H1 (cell line): ENCODE measurements around the gene LRIG2. TPM values are rescaled to one million over a fixed set of nuclear protein-coding genes. Genes with fewer than 3 reads are reported as not detected.

ENCODE experiments used
- CTCF ChIA-PET: fragments of 300-600 bp; sonication (Branson Sonifier 250); formaldehyde crosslinking; loops from one replicate; lab custom pipeline; 2021; ENCODE audit not compliant: partially characterized antibody; lab: Charles Lee
- POLR2A ChIA-PET: fragments of 300-600 bp; sonication (Branson Sonifier 250); formaldehyde crosslinking; loops from one replicate; lab custom pipeline; 2021; ENCODE audit warnings: inconsistent platforms; ENCODE audit not compliant: partially characterized antibody; lab: Charles Lee
- DNase-seq, 2 experiments: peaks; one replicate each; pipeline versions ENCODE4 v3.0.0 to v3.0.0-alpha.2; 2010 to 2022; ENCODE audit warnings: low spot score in 2 of 2, low read depth in 1 of 2, mixed read lengths in 1 of 2
- FAIRE-seq: peaks from 2 replicates; lab custom pipeline; 2011; peaks lifted over from hg19 to GRCh38; lab: Jason Lieb, UNC
- H2AFZ ChIP-seq: 2 replicates; pipeline ENCODE4 v1.8.1; 2012; ENCODE audit warnings: low read length, inconsistent platforms
- H2AK5ac ChIP-seq: 2 replicates; pipeline ENCODE4 v1.6.1; 2013; ENCODE audit warnings: low read depth, low read length
- H2BK120ac ChIP-seq: replicated peaks from 2 replicates; pipeline ENCODE3; 2013; ENCODE audit warnings: low read depth, low read length, inconsistent platforms
- H2BK12ac ChIP-seq: 2 replicates; pipeline ENCODE4 v1.6.1; 2013; ENCODE audit warnings: low read depth, low read length
- H2BK15ac ChIP-seq: 2 replicates; pipeline ENCODE4 v1.6.1; 2013; ENCODE audit warnings: low read length
- H2BK20ac ChIP-seq: 2 replicates; pipeline ENCODE4 v1.6.1; 2013; ENCODE audit warnings: low read length
- H2BK5ac ChIP-seq: 2 replicates; pipeline ENCODE4 v1.6.1; 2013; ENCODE audit warnings: low read depth, low read length
- H3K14ac ChIP-seq: 2 replicates; pipeline ENCODE4 v1.6.1; 2013; ENCODE audit warnings: inconsistent platforms; ENCODE audit not compliant: insufficient read length
- H3K18ac ChIP-seq: 2 replicates; pipeline ENCODE4 v1.6.1; 2013; ENCODE audit warnings: low read length; ENCODE audit errors: extremely low read depth
- H3K23ac ChIP-seq: 2 replicates; pipeline ENCODE4 v1.6.1; 2013; ENCODE audit warnings: inconsistent platforms; ENCODE audit not compliant: insufficient read length
- H3K23me2 ChIP-seq: 2 replicates; pipeline ENCODE4 v1.6.1; 2013; ENCODE audit warnings: low read depth, low read length
- H3K27ac ChIP-seq: 2 replicates; pipeline ENCODE4 v1.6.1; 2011; ENCODE audit warnings: low read depth, low read length, inconsistent platforms
- H3K27me3 ChIP-seq, 4 experiments: replicated peaks in 1 of 4; 1 replicate in 1 of 4; 2 replicates in 3 of 4; pipeline versions ENCODE4 v1.6.1 to v1.8.1; 2011 to 2013; ENCODE audit warnings: low read length in 3 of 4, mild to moderate bottlenecking in 3 of 4, inconsistent platforms in 2 of 4, mixed read lengths in 2 of 4, moderate library complexity in 1 of 4; ENCODE audit not compliant: control insufficient read depth in 3 of 4, insufficient read depth in 3 of 4; ENCODE audit errors: extremely low read depth in 1 of 4
- H3K36me3 ChIP-seq, 4 experiments: 2 replicates each; pipeline versions ENCODE4 v1.6.1 to v1.8.1; 2011 to 2013; ENCODE audit warnings: mild to moderate bottlenecking in 4 of 4, low read length in 3 of 4, moderate library complexity in 2 of 4, control low read depth in 1 of 4, inconsistent platforms in 1 of 4; ENCODE audit not compliant: insufficient read depth in 4 of 4, control insufficient read depth in 2 of 4
- H3K4ac ChIP-seq: replicated peaks from 2 replicates; pipeline ENCODE3; 2013; ENCODE audit warnings: low read length, low read depth, mixed read lengths, inconsistent platforms; ENCODE audit not compliant: insufficient read length
- H3K4me1 ChIP-seq, 4 experiments: replicated peaks in 1 of 4; 1 replicate in 1 of 4; 2 replicates in 3 of 4; pipeline versions ENCODE4 v1.6.1 to v1.8.1; 2011 to 2013; ENCODE audit warnings: low read length in 3 of 4, inconsistent platforms in 2 of 4, mixed read lengths in 1 of 4; ENCODE audit not compliant: insufficient read depth in 4 of 4, control insufficient read depth in 3 of 4
- H3K4me2 ChIP-seq, 2 experiments: 2 replicates each; pipeline versions ENCODE4 v1.6.1 to v1.8.1; 2011 to 2013; ENCODE audit warnings: low read depth in 2 of 2, low read length in 2 of 2, control low read depth in 1 of 2, inconsistent platforms in 1 of 2, mild to moderate bottlenecking in 1 of 2; ENCODE audit not compliant: insufficient read depth in 1 of 2
- H3K4me3 ChIP-seq, 4 experiments: fragments of 200-600, 300-600 bp in 1 of 4; sonication (generic), shearing (Covaris generic), sonication (Bioruptor Twin) in 1 of 4; 2 replicates each; pipeline versions ENCODE4 v1.5.1 to v1.8.1; 2011 to 2016; ENCODE audit warnings: low read length in 4 of 4, low read depth in 3 of 4, control low read depth in 2 of 4, inconsistent platforms in 2 of 4, mild to moderate bottlenecking in 2 of 4, mixed read lengths in 1 of 4, moderate library complexity in 1 of 4; ENCODE audit not compliant: insufficient read depth in 2 of 4; ENCODE audit errors: extremely low read depth in 1 of 4
- H3K56ac ChIP-seq: replicated peaks from 2 replicates; pipeline ENCODE3; 2013; ENCODE audit warnings: low read depth, mild to moderate bottlenecking, mixed read lengths, low read length, inconsistent platforms; ENCODE audit not compliant: insufficient read length
- H3K79me1 ChIP-seq: 2 replicates; pipeline ENCODE4 v1.6.1; 2013; ENCODE audit warnings: low read depth, low read length, control low read depth
- H3K79me2 ChIP-seq, 2 experiments: 2 replicates each; pipeline versions ENCODE4 v1.6.1 to v1.8.1; 2012 to 2013; ENCODE audit warnings: low read length in 2 of 2, mild to moderate bottlenecking in 2 of 2, inconsistent platforms in 1 of 2; ENCODE audit not compliant: insufficient read depth in 2 of 2, control insufficient read depth in 1 of 2
- H3K9ac ChIP-seq, 4 experiments: replicated peaks in 1 of 4; 1 replicate in 1 of 4; 2 replicates in 3 of 4; pipeline versions ENCODE4 v1.6.1 to v1.8.1; 2011 to 2013; ENCODE audit warnings: low read depth in 3 of 4, low read length in 3 of 4, control low read depth in 2 of 4, mild to moderate bottlenecking in 2 of 4, moderate library complexity in 2 of 4, inconsistent platforms in 1 of 4; ENCODE audit errors: extremely low read depth in 1 of 4
- H3K9me3 ChIP-seq, 2 experiments: 2 replicates each; pipeline versions ENCODE4 v1.6.1 to v1.8.1; 2012 to 2013; ENCODE audit warnings: mild to moderate bottlenecking in 2 of 2, moderate library complexity in 2 of 2, control low read depth in 1 of 2, inconsistent platforms in 1 of 2, low read depth in 1 of 2, low read length in 1 of 2, mixed read lengths in 1 of 2; ENCODE audit not compliant: insufficient read depth in 2 of 2
- H4K20me1 ChIP-seq, 2 experiments: replicated peaks in 1 of 2; 2 replicates each; pipeline versions ENCODE3 to v1.8.1; 2011 to 2013; ENCODE audit warnings: inconsistent platforms in 2 of 2, low read length in 2 of 2, mild to moderate bottlenecking in 1 of 2; ENCODE audit not compliant: insufficient read depth in 2 of 2, control insufficient read depth in 1 of 2
- H4K5ac ChIP-seq: 2 replicates; pipeline ENCODE4 v1.6.1; 2013; ENCODE audit warnings: low read length, low read depth, mixed read lengths, inconsistent platforms; ENCODE audit not compliant: insufficient read length
- H4K8ac ChIP-seq: 2 replicates; pipeline ENCODE4 v1.8.0; 2013; ENCODE audit warnings: mild to moderate bottlenecking, moderate library complexity, low read length, inconsistent platforms; ENCODE audit not compliant: insufficient read depth; ENCODE audit errors: extremely low read depth
- H4K91ac ChIP-seq: replicated peaks from 2 replicates; pipeline ENCODE3; 2013; ENCODE audit warnings: low read length, mixed read lengths, inconsistent platforms; ENCODE audit not compliant: insufficient read length
- ATF2 ChIP-seq: IDR thresholded peaks from 2 replicates; pipeline ENCODE4 v1.6.1; 2012; ENCODE audit warnings: low read length, inconsistent platforms
- EZH2 ChIP-seq: fragments of 200-600 bp; sonication (generic); IDR thresholded peaks from 2 replicates; pipeline ENCODE4 v1.7.1; 2012; ENCODE audit warnings: low read depth, mild to moderate bottlenecking, moderate library complexity, low read length, inconsistent platforms; ENCODE audit not compliant: severe bottlenecking
- POLR2A ChIP-seq, 2 experiments: IDR thresholded peaks; 1 replicate in 1 of 2; 2 replicates in 1 of 2; pipeline ENCODE4 v1.6.1; 2011; ENCODE audit warnings: low read depth in 2 of 2, low read length in 2 of 2, mild to moderate bottlenecking in 2 of 2; ENCODE audit errors: control extremely low read depth in 1 of 2
- SP2 ChIP-seq: IDR thresholded peaks from 2 replicates; pipeline ENCODE4 v1.6.1; 2012; ENCODE audit warnings: mild to moderate bottlenecking, low read length, inconsistent platforms
- TCF12 ChIP-seq: IDR thresholded peaks from 2 replicates; pipeline ENCODE4 v1.6.1; 2011; ENCODE audit warnings: low read depth, mild to moderate bottlenecking, low read length
- WGBS, 2 experiments: shearing (Covaris generic) in 1 of 2; methylation state at CpG; one replicate each; pipeline versions ENCODE4 v1.1.6 to v1.1.7; 2013 to 2015; ENCODE audit warnings: low lambda C conversion rate in 2 of 2, mixed read lengths in 2 of 2, inconsistent platforms in 1 of 2, low coverage in 1 of 2, missing lambda C conversion rate in 1 of 2; ENCODE audit not compliant: insufficient replicate concordance in 2 of 2, insufficient coverage in 1 of 2, insufficient read length in 1 of 2; ENCODE audit errors: extremely low coverage in 1 of 2, missing lambda C conversion rate in 1 of 2; 5-methylcytosine and 5-hydroxymethylcytosine counted together
- polyA plus RNA-seq, 7 experiments: library from polyadenylated mRNA; depleted of rRNA in 3 of 7; stranded (reverse) in 5 of 7; unstranded in 2 of 7; fragments of >200 nt in 5 of 7; fragments of 200-250 nt in 2 of 7; gene quantifications; 1 replicate in 5 of 7; 2 replicates in 1 of 7; 4 replicates in 1 of 7; pipeline versions ENCODE4 v1.2.1 to v1.2.3, GENCODE V29; 2011 to 2013; ENCODE audit warnings: missing spikeins in 2 of 7, mixed read lengths in 2 of 7
- total RNA-seq: library from RNA; stranded (reverse); fragmentation: NEBNext Ultra II Directional; extraction: Animal tissue kit (Norgen Biotek cat#: 25700); gene quantifications from 2 replicates; pipeline ENCODE4 v1.2.1, GENCODE V29; 2021

Gene LRIG2
- total and polyA plus RNA-seq, 2 of the 8 experiments (the other 6 are each of a cell fraction or from before 2014, with no cell fraction given) = 16.2 to 20.9 TPM

DNA sequence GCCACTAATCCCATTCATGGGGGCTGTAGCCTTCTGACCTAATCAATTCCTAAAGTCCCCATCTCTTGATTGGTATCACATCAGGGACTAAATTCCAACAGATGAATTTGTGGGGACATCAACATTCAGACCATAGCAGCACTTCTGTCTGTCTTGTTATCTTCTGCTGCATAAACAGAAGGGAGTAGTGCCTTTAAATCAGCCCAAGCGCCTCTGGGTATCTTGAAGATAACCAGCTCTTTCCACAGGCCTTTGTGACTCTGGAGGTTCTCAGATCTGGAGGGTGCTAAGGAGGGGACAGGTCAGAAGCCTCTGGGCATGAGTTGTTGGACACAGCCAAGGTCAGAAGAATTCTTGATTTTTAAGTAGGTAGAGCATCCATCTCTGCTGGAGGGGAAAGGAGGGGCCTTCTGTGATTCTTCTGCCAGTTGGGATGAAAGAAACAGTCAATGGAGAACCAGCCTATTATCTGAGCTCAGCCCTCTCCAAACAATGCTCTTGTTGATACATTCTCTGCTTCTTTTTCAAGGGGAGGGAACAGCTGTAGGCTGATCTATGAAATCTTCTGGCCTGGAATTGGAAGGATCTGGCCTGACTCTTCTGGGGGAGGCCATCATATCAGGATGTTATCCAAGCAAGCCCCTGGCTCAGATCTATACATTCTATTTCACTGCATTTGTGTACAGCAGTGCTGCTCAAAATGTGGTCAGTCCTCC, 31.3 kb upstream of the LRIG2 start:
- H3K4ac ChIP-seq = peak overlapping the region; percentile 79
- H3K27ac ChIP-seq = peak overlapping the region; percentile 92
- peak overlapping the region; percentile 93 for H2BK120ac ChIP-seq
- H3K23me2 ChIP-seq = no peaks in the 10 kb centered on the region
- peak overlapping the region; percentile 18 for H2BK12ac ChIP-seq
- no peaks in the 10 kb centered on the region for H3K79me1 ChIP-seq
- peak overlapping the region; percentile 84 for H3K18ac ChIP-seq
- H3K9me3 ChIP-seq = no peaks in the 10 kb centered on the region
- H2AFZ ChIP-seq = no peak overlapping the region
- no peaks in the 10 kb centered on the region for H3K27me3 ChIP-seq
- TF ChIP-seq ATF2 (no peak), POLR2A (IDR thresholded peaks at IDR 0.05; ENCODE audit: control extremely low read depth in 1 of 2, low read depth in 2 of 2, low read length in 2 of 2) (peak in 1 of 2 experiments; percentile 6; a peak in 2 of 3 replicates), SP2 (no peak), EZH2 (no peak), TCF12 (no peak)
- TF ChIP-seq, all 59 proteins: peak for 1
- Histone ChIP-seq H3K9ac (peak overlapping the region in 3 of 4 experiments; percentile 5 to 34 (median 20); a peak in 4 of 7 replicates), H2AK5ac (peak overlapping the region; percentile 75; the same call in 1 of the 2 replicates), H4K20me1 (no peaks in the 10 kb centered on the region), H3K4me1 (peaks cover 17 to 39% (median 26%) of the 10 kb centered on the region in 4 experiments), H4K8ac (no peak overlapping the region), H4K5ac (peak overlapping the region; percentile 57), H4K91ac (peak overlapping the region; percentile 20), H3K4me3 (peak overlapping the region in 3 of 4 experiments; percentile 14 to 37 (median 21); a peak in 5 of 8 replicates), H2BK5ac (peak overlapping the region; percentile 99), H3K23ac (no peak overlapping the region), H3K14ac (no peak overlapping the region), H3K79me2 (no peaks in the 10 kb centered on the region), H3K4me2 (peak overlapping the region; percentile 47 to 63), H2BK20ac (peak overlapping the region; percentile 84), H2BK15ac (peak overlapping the region; percentile 31; the same call in 1 of the 2 replicates), H3K56ac (peak overlapping the region; percentile 63), H3K36me3 (no peaks in the 10 kb centered on the region)
- ChIA-PET POLR2A (interaction anchor here (0.6 to 4.4 kb wide), 33 partner anchors 13 to 423 kb away, joined by 3 to 106 read pairs (median 6); partner anchors contain the start of genes LRIG2 and SLC16A1), CTCF (interaction anchor here (0.6 to 5.4 kb wide), 42 partner anchors 8 to 326 kb away, joined by 3 to 50 read pairs (median 5); partner anchors contain the start of genes LRIG2, PPM1J and SLC16A1)
- peak in 1 of 2 experiments; percentile 57 for DNase-seq
- peak; percentile 32 for FAIRE-seq
- 50% methylated on average over 1 of the region's 1 CpG; no CpG with 5 or more reads in 1 of the 2 experiments for WGBS, 2 experiments
